ENCODE results near the gene AEN. TPM values are rescaled to one million over a fixed set of nuclear protein-coding genes. Genes with fewer than 3 reads are reported as not detected.

The AEN gene
- total RNA-seq: 8.1 TPM

GRCh38 chr15:88620995-88621772 is at the start of gene AEN:
AEN (plus strand) TSS chr15:88621340; CDS start chr15:88626210, 4,870 bp downstream.
- peak; percentile 98 for DNase-seq

DNA sequence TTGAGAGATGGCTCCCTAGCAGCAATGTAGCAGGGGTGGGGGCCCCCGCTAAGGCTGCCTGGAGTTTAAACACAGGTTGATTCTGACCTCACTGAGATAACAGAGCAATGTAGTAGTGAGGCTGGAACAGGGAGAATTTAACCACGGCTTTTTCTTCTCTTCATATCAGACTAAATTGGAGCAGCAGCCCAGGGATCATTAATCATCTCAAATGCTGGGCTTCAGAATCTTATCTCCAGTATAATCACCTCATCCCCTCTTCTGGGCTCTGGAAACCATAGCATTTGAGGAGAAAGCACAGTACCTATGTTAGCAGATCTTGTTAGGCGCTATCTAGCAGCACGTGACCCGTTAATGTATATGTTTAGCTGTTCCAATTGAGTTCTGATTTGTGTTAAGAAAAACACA is 49.3 kb upstream of the AEN start:
- DNase-seq: no peak

GRCh38 chr15:88574077-88574476 is 47.1 kb upstream of the AEN start:
- DNase-seq: no peak

DNA sequence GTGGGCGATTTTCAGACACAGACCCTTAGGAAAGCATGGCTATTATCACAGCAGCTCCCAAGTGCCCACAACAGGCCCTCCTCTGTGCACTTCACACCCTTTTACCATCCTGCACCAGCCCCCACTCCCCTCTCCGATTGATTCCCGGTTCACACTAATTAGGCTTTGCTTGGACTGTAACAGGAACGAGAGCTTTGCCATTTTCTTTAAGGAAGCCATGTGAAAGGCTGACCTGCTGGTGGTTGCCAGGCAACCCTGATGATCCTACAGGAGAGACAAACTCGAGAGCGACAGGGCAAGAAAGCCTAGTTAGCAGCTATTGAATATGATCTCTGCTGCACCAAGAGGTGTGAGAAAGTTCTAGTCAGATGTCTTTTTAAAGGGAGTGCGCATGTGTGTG is 46.5 kb upstream of the AEN start:
- no peak for DNase-seq

GRCh38 chr15:88579322-88579721 is 41.8 kb upstream of the AEN start:
- no peak for DNase-seq

DNA sequence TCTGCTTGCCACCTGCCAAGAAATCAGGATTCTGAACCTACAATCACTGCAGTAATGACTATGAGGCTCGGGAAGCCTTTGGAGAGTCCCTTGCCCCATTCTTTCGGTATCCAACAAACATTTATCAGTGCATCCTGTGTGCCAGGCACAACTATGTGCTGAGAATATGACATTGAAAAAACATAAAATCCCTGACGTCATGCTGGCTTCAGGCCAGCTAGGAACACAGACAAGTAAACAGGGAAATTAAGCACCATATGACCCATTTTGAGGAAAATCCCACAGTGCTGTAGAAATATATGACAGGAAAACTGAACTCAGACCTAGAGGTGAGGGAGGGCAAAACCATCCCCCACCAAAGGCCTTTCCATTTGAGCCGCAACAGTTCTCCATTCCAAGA is 40.6 kb upstream of the AEN start:
- no peak for DNase-seq

- no peak for DNase-seq
These were observed 34.6 kb upstream of the AEN start for GRCh38 chr15:88586401-88587162.

DNA sequence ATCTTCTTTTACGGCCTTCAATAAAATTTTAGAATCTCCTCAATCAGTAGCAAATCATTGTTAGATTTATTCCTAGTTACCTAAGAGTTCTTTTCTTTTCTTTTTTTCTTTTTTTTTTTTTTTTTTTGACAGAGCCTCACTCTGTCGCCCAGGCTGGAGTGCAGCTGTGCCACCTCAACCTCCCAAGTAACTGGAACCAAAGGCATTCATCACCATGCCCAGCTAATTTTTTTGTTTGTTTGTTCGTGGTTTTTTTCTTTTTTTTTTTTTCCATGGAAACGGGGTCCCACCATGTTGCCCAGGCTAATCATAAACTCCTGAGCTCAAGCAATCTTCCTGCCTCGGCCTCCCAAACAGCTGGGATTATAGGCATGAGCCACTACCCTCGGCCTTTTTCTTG is 30.4 kb upstream of the AEN start:
- DNase-seq: no peak

DNA sequence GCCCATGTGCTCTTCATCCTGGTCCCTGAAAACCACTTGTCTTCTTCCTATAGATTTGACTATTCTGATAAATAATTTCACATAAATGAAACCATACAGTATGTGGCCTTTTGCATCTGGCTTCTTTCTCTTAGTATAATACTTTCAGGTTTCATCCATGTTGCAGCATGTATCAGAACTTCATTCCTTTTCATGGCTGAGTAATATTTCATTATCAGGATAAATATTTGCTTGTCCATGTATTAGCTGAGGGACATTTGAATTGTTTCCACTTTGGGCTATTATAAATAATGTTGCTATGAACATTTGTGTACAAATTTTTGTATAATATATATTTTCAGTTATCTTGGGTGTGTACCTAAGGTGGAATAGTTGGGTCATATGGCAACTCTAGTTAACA is 29.8 kb upstream of the AEN start:
- DNase-seq: no peak

GRCh38 chr15:88603885-88604284 is 17.3 kb upstream of the AEN start:
- no peak for DNase-seq

DNA sequence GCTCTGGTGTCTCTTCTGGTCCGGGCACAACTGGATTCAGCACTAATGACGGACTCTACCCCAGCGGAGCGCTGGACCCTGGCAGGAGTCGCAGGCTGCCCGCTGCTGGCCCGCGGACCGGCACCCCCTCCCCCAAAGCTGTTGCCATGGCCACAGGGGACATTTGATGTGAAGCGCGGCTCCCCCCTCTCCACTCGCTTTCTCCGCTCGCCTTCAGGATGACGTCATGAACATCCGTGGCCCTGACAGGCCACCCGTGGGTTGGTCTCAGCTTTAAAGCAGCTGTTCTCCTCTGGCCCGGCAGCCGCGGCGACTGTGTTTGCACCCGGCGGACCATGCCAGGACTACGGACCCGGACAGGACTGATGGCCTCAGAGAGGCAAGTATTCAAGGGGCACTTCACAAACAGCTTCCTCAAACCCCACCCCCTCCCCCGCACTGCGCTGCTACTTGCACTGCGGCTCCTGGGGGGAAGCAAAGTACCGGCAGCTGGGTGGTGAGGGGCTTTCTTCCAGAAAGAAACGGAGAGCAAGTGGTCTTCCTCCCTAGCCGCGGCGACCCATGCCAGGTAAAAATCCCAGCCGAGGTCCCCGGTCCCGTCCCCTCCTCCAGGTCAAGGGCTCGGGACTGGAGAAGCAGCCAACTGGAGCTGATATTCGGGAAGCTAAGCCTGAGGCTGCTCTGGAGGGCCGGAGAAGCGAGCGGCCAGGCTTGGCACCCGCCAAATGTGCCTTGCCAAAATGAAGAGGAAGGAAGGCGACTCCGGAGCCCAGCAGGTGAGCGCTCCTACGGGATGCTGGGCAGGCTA is 16.6 kb upstream of the AEN start:
- DNase-seq: no peak

DNA sequence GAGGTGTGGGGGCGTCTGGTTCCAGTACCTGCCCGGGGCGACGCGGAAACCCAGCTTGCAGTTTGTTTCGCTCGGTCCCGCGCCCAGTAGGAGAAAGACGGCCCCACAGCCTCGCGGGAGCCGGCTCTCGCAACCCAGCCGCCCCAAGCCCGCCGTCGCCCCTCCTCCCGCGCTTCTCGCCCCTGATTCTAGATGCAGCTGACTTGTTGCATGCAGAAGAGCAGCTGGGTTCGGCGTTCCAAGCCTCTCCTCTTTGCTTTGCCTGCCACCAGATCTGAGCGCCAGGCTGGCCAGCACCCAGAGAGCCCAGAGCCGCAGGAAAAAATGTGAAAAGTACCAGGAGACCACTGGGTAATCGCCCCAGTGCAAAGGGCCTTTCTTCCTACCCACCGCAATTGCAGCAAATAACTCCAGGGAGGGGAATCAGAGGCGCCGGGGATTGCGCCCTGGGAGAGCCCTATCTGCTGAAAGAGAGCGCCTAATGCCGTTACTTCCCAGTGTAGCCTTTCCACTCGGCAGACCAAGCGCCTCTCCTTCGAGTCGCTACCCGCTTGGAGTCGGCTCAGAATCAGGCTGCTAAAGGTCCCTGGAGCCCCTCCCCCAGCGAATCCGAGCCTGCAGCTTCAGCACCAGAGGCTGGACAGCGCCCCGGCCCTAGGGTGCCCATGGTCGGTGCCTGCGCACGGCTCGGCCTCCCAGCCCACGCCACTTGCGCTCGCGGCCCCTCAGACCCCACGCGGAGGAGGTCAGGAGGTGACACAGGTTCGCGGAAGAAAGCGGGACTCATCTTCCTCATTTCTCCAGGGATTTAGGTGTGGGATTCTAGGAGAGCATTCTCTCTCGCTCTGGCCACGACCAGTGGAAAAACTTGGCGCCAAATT is 15.7 kb upstream of the AEN start:
- peak; percentile 81 for DNase-seq

DNA sequence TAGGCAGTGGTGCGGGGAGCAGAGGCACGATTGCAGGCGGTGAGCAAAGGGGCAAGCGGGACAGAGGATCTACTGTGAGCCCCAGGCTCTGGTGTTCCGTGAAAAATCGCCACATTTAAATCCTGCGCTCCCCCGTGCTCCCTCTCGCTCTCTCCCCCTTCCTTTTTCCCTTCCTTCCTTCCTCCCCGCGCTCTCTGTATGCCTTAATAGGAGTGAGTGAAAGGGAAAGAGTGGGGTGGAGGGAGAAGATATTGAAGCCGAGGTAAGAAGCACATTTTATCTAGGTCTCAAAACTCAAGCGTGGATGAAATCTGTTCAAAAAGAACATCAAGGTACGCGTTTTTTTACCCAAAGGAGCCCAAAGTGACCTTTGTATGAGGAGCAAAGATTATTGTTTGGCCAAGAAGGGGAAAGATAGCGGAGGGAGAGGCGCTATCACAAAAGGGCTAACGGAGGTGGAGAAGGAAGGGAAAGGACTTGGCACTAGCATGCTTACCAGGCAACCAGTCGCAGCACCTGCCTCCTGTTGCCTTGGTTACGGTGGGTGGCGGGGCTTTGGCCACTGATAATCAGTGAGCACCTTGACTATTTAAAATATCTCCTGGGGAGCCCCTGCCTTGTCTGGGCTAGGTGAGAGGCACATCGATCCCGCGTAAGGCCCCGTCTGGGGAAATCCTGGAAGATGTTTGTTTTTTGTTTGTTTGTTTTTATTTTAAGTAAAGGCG is 14.9 kb upstream of the AEN start:
- no peak for DNase-seq

GRCh38 chr15:88607951-88608350 is 13.2 kb upstream of the AEN start:
- DNase-seq: no peak

DNA sequence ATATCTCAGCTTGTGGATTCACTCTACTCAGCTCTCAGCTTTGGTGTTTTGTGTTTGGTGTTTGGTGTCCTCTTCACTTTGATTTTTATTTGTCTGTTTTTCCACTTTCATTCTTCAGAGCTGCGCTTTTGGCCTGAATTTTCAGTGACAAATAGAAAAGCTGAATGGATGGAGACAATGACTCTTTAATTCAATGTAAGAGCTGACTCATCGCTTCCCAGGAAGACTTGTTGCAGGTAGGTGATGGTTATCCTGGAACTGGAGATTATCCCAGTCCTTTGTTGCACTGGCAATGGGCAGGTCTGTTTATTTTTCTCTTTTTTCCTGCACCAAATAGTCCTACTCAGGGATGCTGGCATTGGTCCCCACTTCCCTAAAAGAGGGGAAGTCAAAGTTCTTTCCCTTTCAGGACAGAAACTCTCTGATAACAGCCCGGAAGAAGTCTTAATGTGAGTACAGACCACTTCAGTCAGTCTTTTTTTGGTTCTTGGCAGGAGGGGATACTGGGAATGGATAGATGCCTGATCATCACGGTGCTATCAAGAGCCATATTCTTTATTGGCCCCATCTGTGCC is 12.4 kb upstream of the AEN start:
- DNase-seq: no peak

DNA sequence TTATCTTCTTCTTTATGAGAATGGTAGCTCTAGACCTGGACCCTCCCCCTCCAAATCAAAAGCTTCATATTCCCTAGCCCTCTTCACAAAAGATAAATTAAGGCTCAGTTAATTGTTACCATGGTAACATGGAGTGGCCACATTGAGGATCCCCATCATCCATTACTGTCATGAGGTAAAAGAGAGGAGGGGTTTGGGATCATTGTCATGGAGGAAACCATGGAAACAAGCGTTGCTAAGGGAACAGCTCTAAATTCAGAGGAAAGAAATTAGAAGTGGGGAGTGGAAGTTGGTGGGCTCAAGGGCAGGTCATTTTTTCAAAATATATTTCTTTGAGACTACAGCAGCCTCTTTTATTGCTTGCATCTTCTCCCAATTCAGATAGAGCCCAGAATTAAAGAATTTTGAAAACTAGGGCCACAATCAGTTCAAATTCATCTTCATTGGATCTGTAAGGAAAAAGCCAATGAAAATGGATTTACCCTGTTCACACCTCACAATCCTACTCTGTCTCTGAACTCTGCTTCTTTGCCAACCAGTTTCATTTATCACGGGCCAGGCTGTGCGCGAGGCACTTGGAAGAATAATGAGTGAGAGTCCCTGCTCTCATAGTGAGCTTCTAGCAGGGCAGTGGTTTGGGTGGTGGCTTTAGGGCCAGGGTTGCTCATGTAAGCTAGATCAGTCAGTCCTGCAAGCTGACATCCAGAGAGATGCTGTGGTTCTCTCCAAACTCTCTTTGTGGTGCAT is 11.6 kb upstream of the AEN start:
- DNase-seq: no peak

DNA sequence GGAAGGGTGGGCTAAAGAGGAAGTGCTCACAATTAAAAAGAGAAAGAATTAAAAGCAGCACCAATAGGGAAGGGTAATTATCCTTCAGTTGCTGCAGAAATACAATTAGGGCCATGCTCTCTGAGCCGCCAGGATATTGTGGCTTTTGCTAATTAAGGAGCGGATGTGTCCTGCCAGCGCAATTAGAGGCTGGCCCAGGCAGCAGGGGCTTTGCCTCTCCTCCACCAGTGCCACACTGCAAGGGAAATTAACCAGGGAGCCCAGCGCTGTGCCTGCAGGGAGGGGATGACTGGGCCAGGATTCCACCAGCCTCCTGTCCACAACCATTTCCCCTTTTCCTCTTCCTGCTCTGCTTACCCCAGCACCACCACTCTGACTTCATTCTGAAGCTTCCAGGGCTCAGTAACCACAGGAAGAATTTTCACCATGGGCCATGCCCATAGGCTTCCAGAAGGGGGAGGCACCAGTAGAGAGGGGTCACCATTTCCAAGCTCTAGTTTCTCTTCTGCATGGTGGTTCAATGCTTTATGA is 10.4 kb upstream of the AEN start:
- no peak for DNase-seq

- DNase-seq: no peak
These were observed 8.8 kb upstream of the AEN start for GRCh38 chr15:88612186-88612796.

Measured in tongue (tissue), 2 donors.